Astrocyte (in vitro differentiated cells and primary cell): ENCODE results near the gene AP3S1. TPM values are rescaled to one million over a fixed set of nuclear protein-coding genes. Genes with fewer than 3 reads are reported as not detected.

Source experiments
- DNase-seq: peaks from one replicate; pipeline ENCODE4 v3.0.0-alpha.2; 2010; ENCODE audit warnings: low read depth
- FAIRE-seq: peaks from 2 replicates; lab custom pipeline; 2011; peaks lifted over from hg19 to GRCh38; lab: Jason Lieb, UNC
- H2AFZ ChIP-seq: 2 replicates; pipeline ENCODE4 v1.6.0; 2012; ENCODE audit warnings: low read depth, low read length, inconsistent platforms
- H3K27ac ChIP-seq: 2 replicates; pipeline ENCODE4 v1.5.1; 2011; ENCODE audit warnings: low read depth, low read length, inconsistent platforms
- H3K27me3 ChIP-seq: 2 replicates; pipeline ENCODE4 v1.6.0; 2011; ENCODE audit warnings: low read length, inconsistent platforms; ENCODE audit not compliant: insufficient read depth
- H3K36me3 ChIP-seq: 2 replicates; pipeline ENCODE4 v1.5.1; 2011; ENCODE audit warnings: low read length, inconsistent platforms; ENCODE audit not compliant: insufficient read depth
- H3K4me1 ChIP-seq: 2 replicates; pipeline ENCODE4 v1.5.1; 2011; ENCODE audit warnings: low read length, inconsistent platforms; ENCODE audit not compliant: insufficient read depth
- H3K4me2 ChIP-seq: 2 replicates; pipeline ENCODE4 v1.6.0; 2012; ENCODE audit warnings: low read length, inconsistent platforms
- H3K4me3 ChIP-seq: 2 replicates; pipeline ENCODE4 v1.5.1; 2011; ENCODE audit warnings: low read depth, mild to moderate bottlenecking, low read length, inconsistent platforms; ENCODE audit not compliant: insufficient read depth
- H3K79me2 ChIP-seq: 2 replicates; pipeline ENCODE4 v1.6.0; 2012; ENCODE audit warnings: mild to moderate bottlenecking, low read length, inconsistent platforms; ENCODE audit not compliant: insufficient read depth
- H3K9ac ChIP-seq: 2 replicates; pipeline ENCODE4 v1.6.0; 2012; ENCODE audit warnings: mild to moderate bottlenecking, low read length, inconsistent platforms
- H3K9me3 ChIP-seq: 2 replicates; pipeline ENCODE4 v1.5.1; 2012; ENCODE audit warnings: low read depth, mild to moderate bottlenecking, low read length, inconsistent platforms; ENCODE audit not compliant: insufficient read depth
- H4K20me1 ChIP-seq: 2 replicates; pipeline ENCODE4 v1.6.0; 2012; ENCODE audit warnings: low read length, inconsistent platforms; ENCODE audit not compliant: insufficient read depth
- H3K27ac Mint-ChIP-seq: one replicate; pipeline ENCODE4 v1.8.0; 2021; ENCODE audit warnings: mild to moderate bottlenecking, mixed read lengths; ENCODE audit not compliant: unreplicated experiment
- H3K27me3 Mint-ChIP-seq: one replicate; pipeline ENCODE4 v1.8.0; 2021; ENCODE audit warnings: low read depth, mixed read lengths; ENCODE audit not compliant: unreplicated experiment
- H3K36me3 Mint-ChIP-seq: one replicate; pipeline ENCODE4 v1.8.0; 2021; ENCODE audit warnings: low read depth, mixed read lengths; ENCODE audit not compliant: unreplicated experiment
- H3K4me1 Mint-ChIP-seq: one replicate; pipeline ENCODE4 v1.8.0; 2021; ENCODE audit warnings: low read depth, mixed read lengths; ENCODE audit not compliant: unreplicated experiment
- H3K4me3 Mint-ChIP-seq: one replicate; pipeline ENCODE4 v1.8.0; 2021; ENCODE audit warnings: mild to moderate bottlenecking, moderate library complexity, mixed read lengths; ENCODE audit not compliant: unreplicated experiment
- H3K9me3 Mint-ChIP-seq: one replicate; pipeline ENCODE4 v1.8.0; 2021; ENCODE audit warnings: mild to moderate bottlenecking, mixed read lengths; ENCODE audit not compliant: unreplicated experiment
- EZH2 ChIP-seq: IDR thresholded peaks from 2 replicates; pipeline ENCODE4 v1.6.1; 2012; ENCODE audit warnings: mild to moderate bottlenecking, low read length, inconsistent platforms; ENCODE audit not compliant: insufficient read depth
- total RNA-seq: library from RNA; stranded (reverse); gene quantifications from 2 replicates; pipeline ENCODE4 v1.2.1, GENCODE V29; 2021
- TF ChIP-seq, protein P1 (sequence below): IDR thresholded peaks from 2 replicates; pipeline ENCODE4 v1.5.1; 2011; ENCODE audit warnings: low read depth, mild to moderate bottlenecking, inconsistent platforms, low read length, moderate library complexity; ENCODE audit not compliant: insufficient read depth

AP3S1 gene
- total RNA-seq, 1 donor from 2014 or later: 108 TPM

DNA sequence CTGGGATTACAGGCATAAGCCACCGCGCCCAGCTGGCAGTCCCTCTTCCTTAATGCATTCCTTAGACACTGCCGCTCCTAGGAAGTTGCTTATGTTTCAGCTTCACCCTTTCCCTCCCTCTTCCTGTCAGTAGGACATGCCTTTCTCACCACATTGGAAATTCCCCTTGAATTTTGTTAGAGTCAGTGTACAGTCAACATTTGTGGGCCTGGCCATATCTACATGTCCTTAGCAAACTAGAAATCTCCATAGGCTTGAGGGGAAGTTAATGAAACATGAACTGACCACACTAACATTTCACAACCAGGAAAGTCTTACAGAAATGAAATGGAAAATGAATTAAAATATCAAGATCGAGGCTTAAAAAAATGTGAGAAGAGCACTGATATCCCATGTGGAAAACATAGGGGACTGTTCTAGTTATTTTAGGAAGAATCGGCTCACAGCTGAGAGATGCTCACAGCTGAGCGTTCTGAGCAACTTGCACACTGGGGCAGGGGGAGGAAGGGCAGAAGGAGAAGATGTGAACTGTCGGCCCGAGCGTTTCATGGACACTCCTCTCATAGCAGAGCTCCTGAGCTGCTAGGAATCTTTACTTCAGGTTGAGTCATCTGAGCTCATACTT, 99.4 kb downstream of the AP3S1 start:
- peak; percentile 94 for DNase-seq
- TF ChIP-seq EZH2: no peak
- TF ChIP-seq, protein P1, sequence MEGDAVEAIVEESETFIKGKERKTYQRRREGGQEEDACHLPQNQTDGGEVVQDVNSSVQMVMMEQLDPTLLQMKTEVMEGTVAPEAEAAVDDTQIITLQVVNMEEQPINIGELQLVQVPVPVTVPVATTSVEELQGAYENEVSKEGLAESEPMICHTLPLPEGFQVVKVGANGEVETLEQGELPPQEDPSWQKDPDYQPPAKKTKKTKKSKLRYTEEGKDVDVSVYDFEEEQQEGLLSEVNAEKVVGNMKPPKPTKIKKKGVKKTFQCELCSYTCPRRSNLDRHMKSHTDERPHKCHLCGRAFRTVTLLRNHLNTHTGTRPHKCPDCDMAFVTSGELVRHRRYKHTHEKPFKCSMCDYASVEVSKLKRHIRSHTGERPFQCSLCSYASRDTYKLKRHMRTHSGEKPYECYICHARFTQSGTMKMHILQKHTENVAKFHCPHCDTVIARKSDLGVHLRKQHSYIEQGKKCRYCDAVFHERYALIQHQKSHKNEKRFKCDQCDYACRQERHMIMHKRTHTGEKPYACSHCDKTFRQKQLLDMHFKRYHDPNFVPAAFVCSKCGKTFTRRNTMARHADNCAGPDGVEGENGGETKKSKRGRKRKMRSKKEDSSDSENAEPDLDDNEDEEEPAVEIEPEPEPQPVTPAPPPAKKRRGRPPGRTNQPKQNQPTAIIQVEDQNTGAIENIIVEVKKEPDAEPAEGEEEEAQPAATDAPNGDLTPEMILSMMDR: no peak
- Histone ChIP-seq H3K36me3 (no peaks in the 10 kb centered on the region), H3K9me3 (no peaks in the 10 kb centered on the region), H3K27ac (peak overlapping the region; percentile 77), H3K4me1 (no peaks in the 10 kb centered on the region), H3K79me2 (no peaks in the 10 kb centered on the region), H4K20me1 (no peaks in the 10 kb centered on the region), H3K9ac (peak overlapping the region; percentile 65), H3K4me2 (peak overlapping the region; percentile 70), H2AFZ (peak overlapping the region; percentile 12), H3K4me3 (peak overlapping the region; percentile 12), H3K27me3 (no peaks in the 10 kb centered on the region)
- peak; percentile 37 for FAIRE-seq
- Mint-ChIP-seq H3K36me3 (no peaks in the 10 kb centered on the region), H3K4me3 (no peak overlapping the region), H3K9me3 (peaks cover 8% of the 10 kb centered on the region), H3K4me1 (peaks cover 8% of the 10 kb centered on the region), H3K27ac (peak overlapping the region; percentile 79), H3K27me3 (no peaks in the 10 kb centered on the region)

DNA sequence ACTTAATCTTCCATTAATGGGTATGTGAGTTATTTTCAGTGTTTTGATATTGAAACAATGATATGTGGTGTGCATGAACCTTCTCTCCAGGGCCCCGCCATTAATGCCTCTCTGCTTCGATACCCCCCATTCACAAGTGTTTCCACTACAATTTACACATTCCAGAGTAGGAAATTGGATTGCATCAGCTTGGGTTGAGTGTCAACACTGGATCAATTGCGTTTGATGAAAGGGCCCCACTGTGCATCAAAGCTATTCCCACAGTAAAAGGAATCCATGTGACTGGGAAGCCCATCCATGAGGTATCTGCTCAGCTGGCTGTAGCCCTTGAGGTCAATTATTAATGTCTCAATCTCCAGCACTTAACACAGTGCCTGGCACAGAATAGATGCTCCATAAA, 102.8 kb downstream of the AP3S1 start:
- H3K9ac ChIP-seq: no peak overlapping the region
- H3K27me3 ChIP-seq: no peaks in the 10 kb centered on the region
- H3K36me3 ChIP-seq: no peaks in the 10 kb centered on the region
- peaks cover 8% of the 10 kb centered on the region for H3K9me3 Mint-ChIP-seq
- H3K9me3 ChIP-seq: no peaks in the 10 kb centered on the region
- FAIRE-seq (no peak), DNase-seq (no peak)
- H4K20me1 ChIP-seq: no peaks in the 10 kb centered on the region
- no peak overlapping the region for H3K27ac Mint-ChIP-seq
- H2AFZ ChIP-seq: no peak overlapping the region
- no peak overlapping the region for H3K4me3 ChIP-seq
- TF ChIP-seq, protein P1: no peak
- TF ChIP-seq EZH2: no peak
- no peaks in the 10 kb centered on the region for H3K27me3 Mint-ChIP-seq
- H3K79me2 ChIP-seq: no peaks in the 10 kb centered on the region
- H3K4me1 ChIP-seq: no peaks in the 10 kb centered on the region
- no peaks in the 10 kb centered on the region for H3K36me3 Mint-ChIP-seq
- H3K4me1 Mint-ChIP-seq: peaks cover 9% of the 10 kb centered on the region
- H3K4me3 Mint-ChIP-seq: no peak overlapping the region
- no peak overlapping the region for H3K27ac ChIP-seq
- no peak overlapping the region for H3K4me2 ChIP-seq

DNA sequence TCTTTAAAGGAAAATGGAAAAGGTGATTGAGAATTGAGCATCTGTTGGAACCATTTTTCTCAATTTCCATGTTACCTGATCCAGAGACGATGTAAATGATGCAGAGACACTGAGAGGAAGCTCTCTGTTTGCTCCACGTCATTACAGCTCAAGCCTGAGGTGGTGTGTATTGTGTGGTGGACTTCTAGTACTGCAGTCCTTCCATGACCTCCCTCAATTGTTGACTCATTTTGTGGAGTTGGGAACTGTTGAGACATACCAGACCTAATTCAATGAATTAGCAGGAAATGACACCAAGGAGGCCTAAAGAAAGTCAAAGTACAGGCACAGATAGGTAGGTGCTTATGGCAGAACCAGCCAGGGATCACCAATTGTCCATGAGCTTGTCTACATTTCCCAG, 104.9 kb downstream of the AP3S1 start:
- H3K4me3 Mint-ChIP-seq: no peak overlapping the region
- no peak for DNase-seq
- no peaks in the 10 kb centered on the region for H3K36me3 Mint-ChIP-seq
- no peak overlapping the region for H3K27ac Mint-ChIP-seq
- no peaks in the 10 kb centered on the region for H3K9me3 ChIP-seq
- H3K79me2 ChIP-seq: no peaks in the 10 kb centered on the region
- no peak overlapping the region for H2AFZ ChIP-seq
- no peak overlapping the region for H3K4me3 ChIP-seq
- TF ChIP-seq EZH2: no peak
- TF ChIP-seq, protein P1: no peak
- no peaks in the 10 kb centered on the region for H3K27me3 Mint-ChIP-seq
- no peak for FAIRE-seq
- no peaks in the 10 kb centered on the region for H3K36me3 ChIP-seq
- no peaks in the 10 kb centered on the region for H3K4me1 ChIP-seq
- H3K4me1 Mint-ChIP-seq: peaks cover 4% of the 10 kb centered on the region
- H4K20me1 ChIP-seq: no peaks in the 10 kb centered on the region
- peaks cover 8% of the 10 kb centered on the region for H3K9me3 Mint-ChIP-seq
- no peaks in the 10 kb centered on the region for H3K27me3 ChIP-seq
- H3K4me2 ChIP-seq: no peak overlapping the region
- no peak overlapping the region for H3K9ac ChIP-seq
- H3K27ac ChIP-seq: no peak overlapping the region
